GM10266 (cell line): ENCODE measurements around the gene NUAK2.
"Not testable (repeated sequence)": the region's sequence is repeated elsewhere in the genome, so short reads cannot be mapped to it uniquely, and the experiment has no call there.

Source experiments
- DNase-seq: peaks from one replicate; pipeline ENCODE4 v3.0.0; 2012; ENCODE audit errors: extremely low spot score
- TF ChIP-seq, protein P1 (sequence below): IDR thresholded peaks from 2 replicates; pipeline ENCODE4 v1.5.1; 2012; ENCODE audit warnings: mild to moderate bottlenecking, low read depth; ENCODE audit not compliant: control insufficient read depth, insufficient read depth; ENCODE audit errors: missing control alignments

The NUAK2 gene

DNA sequence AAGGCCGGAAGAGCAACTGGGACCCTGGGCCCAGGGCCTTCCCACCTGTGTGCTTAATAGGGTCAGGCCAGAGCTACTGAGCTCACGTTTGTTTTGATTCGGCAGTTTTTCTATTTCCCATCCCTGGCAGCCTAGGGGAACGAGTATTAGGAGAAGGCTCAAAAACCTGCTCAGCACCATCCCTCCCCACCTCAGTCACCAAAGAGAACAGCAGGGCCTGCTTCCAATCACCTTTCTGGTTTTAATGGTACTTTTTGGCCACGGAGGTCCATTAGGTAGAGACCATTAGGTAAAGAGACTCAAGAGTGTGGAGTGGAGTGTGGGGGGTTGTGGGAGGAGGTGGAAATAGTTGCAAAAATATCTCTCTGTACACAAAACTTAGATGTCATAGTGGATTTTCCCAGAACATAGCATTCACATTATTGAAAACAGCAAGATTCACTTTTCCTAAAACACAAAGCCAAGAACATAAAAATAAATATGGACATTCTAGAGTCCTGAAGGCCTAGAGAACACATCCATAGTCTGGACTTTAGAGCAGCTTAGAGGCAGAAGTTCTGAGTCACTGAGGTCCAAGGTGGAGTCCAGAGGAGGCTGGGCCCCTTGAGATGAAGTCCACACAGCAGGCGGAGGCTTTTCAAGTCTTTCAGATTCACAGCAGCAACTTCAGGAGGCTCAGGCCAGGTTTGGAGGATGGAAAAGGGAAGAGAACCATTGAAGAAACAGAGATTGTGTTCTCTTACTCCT is 19.5 kb downstream of the NUAK2 start:
- DNase-seq = no peak
- TF ChIP-seq, protein P1, sequence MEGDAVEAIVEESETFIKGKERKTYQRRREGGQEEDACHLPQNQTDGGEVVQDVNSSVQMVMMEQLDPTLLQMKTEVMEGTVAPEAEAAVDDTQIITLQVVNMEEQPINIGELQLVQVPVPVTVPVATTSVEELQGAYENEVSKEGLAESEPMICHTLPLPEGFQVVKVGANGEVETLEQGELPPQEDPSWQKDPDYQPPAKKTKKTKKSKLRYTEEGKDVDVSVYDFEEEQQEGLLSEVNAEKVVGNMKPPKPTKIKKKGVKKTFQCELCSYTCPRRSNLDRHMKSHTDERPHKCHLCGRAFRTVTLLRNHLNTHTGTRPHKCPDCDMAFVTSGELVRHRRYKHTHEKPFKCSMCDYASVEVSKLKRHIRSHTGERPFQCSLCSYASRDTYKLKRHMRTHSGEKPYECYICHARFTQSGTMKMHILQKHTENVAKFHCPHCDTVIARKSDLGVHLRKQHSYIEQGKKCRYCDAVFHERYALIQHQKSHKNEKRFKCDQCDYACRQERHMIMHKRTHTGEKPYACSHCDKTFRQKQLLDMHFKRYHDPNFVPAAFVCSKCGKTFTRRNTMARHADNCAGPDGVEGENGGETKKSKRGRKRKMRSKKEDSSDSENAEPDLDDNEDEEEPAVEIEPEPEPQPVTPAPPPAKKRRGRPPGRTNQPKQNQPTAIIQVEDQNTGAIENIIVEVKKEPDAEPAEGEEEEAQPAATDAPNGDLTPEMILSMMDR = no peak

DNA sequence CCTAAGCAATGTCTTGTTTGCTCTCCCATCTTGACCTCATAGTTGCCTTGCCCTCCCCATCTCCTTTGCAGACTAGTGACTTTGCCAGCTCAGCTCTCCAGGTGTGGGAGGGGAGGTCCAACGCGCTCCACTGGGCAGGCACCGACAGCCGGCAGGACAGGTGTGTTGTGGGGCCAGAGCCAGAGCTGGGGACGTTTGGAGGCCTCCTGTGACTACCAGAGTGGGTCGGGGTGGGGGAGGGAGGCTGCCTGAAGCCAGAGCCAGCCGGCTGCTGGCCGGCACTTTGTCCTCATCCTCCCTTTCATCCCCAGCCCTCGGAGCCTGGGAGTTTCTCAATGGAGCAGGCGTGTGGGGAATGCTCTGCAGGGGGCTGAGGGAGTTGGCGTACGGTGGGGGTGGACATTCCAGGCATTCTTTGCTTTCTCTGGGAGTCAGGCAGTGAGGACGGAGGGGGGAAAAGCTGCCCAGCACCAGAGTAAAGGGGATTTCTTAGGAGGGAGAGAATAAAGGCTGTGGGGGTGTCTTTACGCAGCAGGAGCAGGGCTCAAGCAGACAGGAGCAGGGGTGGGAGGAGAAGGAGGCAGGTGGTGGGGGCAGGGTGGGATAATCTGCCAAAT is 20.2 kb downstream of the NUAK2 start:
- DNase-seq = no peak

DNA sequence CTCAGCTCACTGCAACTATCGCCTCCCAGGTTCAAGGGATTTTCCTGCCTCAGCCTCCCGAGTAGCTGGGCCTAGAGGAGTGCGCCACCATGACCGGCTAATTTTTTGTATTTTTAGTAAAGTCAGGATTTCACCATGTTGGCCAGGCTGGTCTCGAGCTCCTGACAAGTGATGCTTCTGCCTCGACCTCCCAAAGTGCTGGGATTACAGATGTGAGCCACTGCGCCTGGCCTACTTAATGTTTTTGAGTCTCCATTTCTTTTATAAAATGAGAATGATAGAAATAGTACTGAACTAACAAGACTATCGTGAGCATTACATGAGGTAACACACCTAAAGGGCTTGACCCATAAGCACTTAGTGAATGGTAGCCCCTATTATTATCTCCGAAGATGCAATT is 21.4 kb downstream of the NUAK2 start:
- DNase-seq = no peak
- TF ChIP-seq, protein P1 = no peak

More for the DNA sequence above, 20.2 kb downstream of the NUAK2 start:
- TF ChIP-seq, protein P1 = no peak

DNA sequence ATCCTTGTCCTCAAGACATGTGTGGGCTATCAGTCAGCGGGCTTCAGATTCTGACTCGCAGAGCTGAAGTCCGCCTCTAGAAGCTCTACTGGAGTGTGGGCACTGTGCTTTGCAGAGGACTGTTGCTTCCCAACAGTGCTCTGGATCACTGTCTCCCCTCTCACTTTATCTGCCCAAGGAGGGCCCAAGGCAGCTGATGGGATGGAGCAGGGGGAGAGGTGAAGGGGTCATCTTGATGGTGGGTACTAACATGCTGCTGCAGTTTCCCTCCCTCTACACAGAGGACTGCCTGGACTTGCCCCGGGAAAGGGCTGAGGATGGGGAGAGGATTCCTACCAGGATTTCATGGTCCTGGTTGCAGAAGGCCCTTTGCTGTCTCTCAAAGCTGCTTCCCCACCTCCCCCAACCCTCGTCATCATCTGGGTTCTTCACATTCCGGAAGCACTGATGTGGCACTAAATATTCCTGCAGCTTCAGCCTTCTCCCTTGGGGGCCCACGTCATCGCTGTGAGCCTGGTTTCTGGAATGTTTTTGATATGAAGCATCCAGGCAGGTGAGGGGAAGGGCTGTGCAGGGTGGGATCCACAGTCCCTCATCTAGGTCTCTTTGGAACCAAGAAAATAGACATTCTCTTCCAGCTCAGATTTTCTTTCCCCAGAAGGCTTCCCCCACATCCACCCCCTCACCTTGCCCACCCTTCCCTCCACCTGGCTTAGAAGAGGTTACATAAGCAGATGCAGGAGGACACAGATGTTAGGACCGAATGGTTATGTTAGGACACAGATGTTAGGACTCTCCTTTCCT is 23.2 kb downstream of the NUAK2 start:
- no peak for DNase-seq

DNA sequence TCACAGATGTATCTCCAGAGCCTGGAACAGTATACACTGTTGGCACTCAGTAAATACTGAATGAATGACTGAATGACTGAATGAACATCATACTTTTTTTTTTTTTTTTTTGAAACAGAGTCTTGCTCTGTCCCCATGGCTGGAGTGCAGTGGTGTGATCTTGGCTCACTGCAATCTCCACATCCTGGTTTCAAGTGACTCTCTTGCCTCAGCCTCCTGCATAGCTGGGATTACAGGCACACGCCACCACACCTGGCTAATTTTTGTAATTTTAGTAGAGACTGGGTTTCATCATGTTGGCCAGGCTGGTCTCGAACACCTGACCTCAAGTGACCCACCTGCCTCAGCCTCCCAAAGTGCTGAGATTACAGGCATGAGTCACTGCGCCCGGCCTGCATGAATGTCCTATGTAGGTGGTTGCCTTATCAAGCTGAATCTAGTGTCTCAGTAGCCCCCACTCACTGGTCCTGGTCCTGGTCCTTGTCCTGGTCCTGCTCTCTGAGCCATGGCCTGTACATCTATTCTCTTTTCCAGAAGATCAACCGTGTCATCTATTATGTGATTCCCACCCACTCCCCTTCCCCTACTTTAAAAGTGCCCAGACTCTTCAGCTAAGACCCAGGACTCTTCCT is 23.9 kb downstream of the NUAK2 start:
- DNase-seq = not testable (repeated sequence)

More for the DNA sequence above, 23.2 kb downstream of the NUAK2 start:
- TF ChIP-seq, protein P1 = no peak

DNA sequence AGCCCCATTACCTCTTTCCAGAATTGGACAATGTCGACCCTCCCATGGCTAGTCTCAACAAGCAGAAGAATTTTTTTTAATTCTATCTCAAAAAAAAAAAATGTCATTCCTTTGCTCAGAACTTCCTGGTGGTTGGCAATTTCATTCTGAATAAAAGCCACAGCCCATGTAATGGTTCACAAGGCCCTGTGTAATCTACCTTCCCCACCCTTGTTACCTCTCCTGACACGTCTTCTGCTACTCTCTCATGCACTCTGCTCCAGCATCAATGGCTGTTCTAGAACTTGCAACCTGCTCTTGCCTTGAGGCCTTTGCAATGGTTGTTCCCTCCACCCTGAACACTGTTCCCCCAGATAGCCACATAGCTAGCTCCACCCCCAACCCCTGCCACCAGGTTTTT is 25.4 kb downstream of the NUAK2 start:
- no peak for DNase-seq
- TF ChIP-seq, protein P1 = no peak

DNA sequence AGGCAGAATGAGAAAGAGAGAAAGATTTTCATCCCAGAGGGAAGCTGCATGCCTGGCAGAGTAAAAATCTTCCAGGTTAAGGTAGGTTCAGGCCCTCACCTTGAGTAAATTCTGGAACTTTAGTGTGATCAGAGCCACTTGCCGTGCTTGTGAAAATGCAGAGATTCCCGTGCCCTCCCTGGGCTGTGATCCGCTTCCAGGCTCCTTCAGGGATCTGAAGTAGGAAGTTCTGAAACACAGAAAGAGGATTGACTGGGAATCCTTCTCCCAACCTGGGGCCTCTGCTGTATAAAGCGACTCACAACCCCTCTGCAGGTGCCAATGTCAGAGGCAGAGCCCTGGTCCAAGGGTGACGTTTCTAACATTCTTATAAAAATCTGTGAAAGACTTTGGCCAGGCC is 26.6 kb downstream of the NUAK2 start:
- DNase-seq = no peak
- TF ChIP-seq, protein P1 = no peak
